GM12878 (cell line): Measurements from ENCODE around the gene DBNL. TPM values are rescaled to one million over a fixed set of nuclear protein-coding genes. Genes with fewer than 3 reads are reported as not detected.

ENCODE experiments used
- ATAC-seq: fragments of 200-7000 bp; cut with Tn5 transposase; 3 replicates; pipeline ENCODE4 v1.9.1; 2020; ENCODE audit warnings: mild to moderate bottlenecking, moderate library complexity
- BruUV-seq: library from RNA; stranded (reverse); fragments of 400-500 nt; replicated peaks from 2 replicates; lab custom pipeline; 2021; lab: Mats Ljungman, UMichigan
- CTCF ChIA-PET: fragments of 300-600 bp; sonication (Branson Sonifier 250); formaldehyde crosslinking; extraction: SDS; loops from one replicate; lab custom pipeline; 2021; ENCODE audit warnings: inconsistent platforms; lab: Yijun Ruan, JAX
- POLR2A ChIA-PET: fragments of 350-600 bp; formaldehyde crosslinking; extraction: SDS; loops from one replicate; lab custom pipeline; 2021; ENCODE audit warnings: inconsistent platforms; lab: Charles Lee
- RAD21 ChIA-PET: fragments of 300-600 bp; sonication (Branson Sonifier 250); formaldehyde crosslinking; loops from one replicate; lab custom pipeline; 2023; ENCODE audit warnings: antibody characterized with exemption; ENCODE audit not compliant: unreplicated experiment; lab: Charles Lee
- SMC1A ChIA-PET: fragments of 300-600 bp; sonication (Branson Sonifier 250); formaldehyde crosslinking; loops from one replicate; lab custom pipeline; 2023; ENCODE audit not compliant: unreplicated experiment, uncharacterized antibody; lab: Charles Lee
- DNase-seq: peaks from one replicate; pipeline ENCODE4 v3.0.0-alpha.2; 2011; ENCODE audit warnings: low read depth, low spot score
- FAIRE-seq: peaks from 3 replicates; lab custom pipeline; 2011; peaks lifted over from hg19 to GRCh38; lab: Jason Lieb, UNC
- H2AFZ ChIP-seq: 2 replicates; pipeline ENCODE4 v1.6.0; 2011; ENCODE audit warnings: low read depth, low read length, control low read depth; ENCODE audit not compliant: control insufficient read depth
- H3K27ac ChIP-seq: 2 replicates; pipeline ENCODE4 v1.5.1; 2011; ENCODE audit warnings: control low read depth; ENCODE audit not compliant: control insufficient read depth, insufficient read depth
- H3K27me3 ChIP-seq, 2 experiments: replicated peaks in 1 of 2; 2 replicates each; pipeline versions ENCODE4 v1.6.0 to v1.6.1; 2011; ENCODE audit warnings: low read length in 1 of 2; ENCODE audit not compliant: control insufficient read depth in 2 of 2, insufficient read depth in 2 of 2
- H3K36me3 ChIP-seq, 2 experiments: 2 replicates each; pipeline ENCODE4 v1.5.1; 2011; ENCODE audit warnings: low read length in 1 of 2; ENCODE audit not compliant: control insufficient read depth in 2 of 2, insufficient read depth in 2 of 2
- H3K4me1 ChIP-seq: 2 replicates; pipeline ENCODE4 v1.6.1; 2011; ENCODE audit warnings: mild to moderate bottlenecking, low read length, moderate library complexity, mixed read lengths; ENCODE audit not compliant: control insufficient read depth, insufficient read depth
- H3K4me2 ChIP-seq: 2 replicates; pipeline ENCODE4 v1.6.0; 2011; ENCODE audit warnings: control low read depth; ENCODE audit not compliant: control insufficient read depth, insufficient read depth
- H3K4me3 ChIP-seq: fragments of 200-600 bp; sonication (generic); 2 replicates; pipeline ENCODE4 v1.5.1; 2016
- H3K79me2 ChIP-seq: 2 replicates; pipeline ENCODE4 v1.6.0; 2011; ENCODE audit warnings: low read length; ENCODE audit not compliant: control insufficient read depth, insufficient read depth
- H3K9ac ChIP-seq: 2 replicates; pipeline ENCODE4 v1.8.0; 2011; ENCODE audit warnings: low read length, control low read depth, mixed read lengths; ENCODE audit not compliant: control insufficient read depth, insufficient read depth
- H3K9me3 ChIP-seq: replicated peaks from 3 replicates; pipeline ENCODE4 v1.5.1; 2011; ENCODE audit warnings: mild to moderate bottlenecking, low read length; ENCODE audit not compliant: control insufficient read depth, insufficient read depth
- H4K20me1 ChIP-seq: 2 replicates; pipeline ENCODE4 v1.6.0; 2011; ENCODE audit not compliant: control insufficient read depth, insufficient read depth
- ATF7 ChIP-seq: fragments of 450-650 bp; IDR thresholded peaks from 2 replicates; pipeline ENCODE4 v1.6.1; 2016; ENCODE audit warnings: low read depth, mild to moderate bottlenecking
- CHD1 ChIP-seq: IDR thresholded peaks from 2 replicates; pipeline ENCODE4 v1.6.1; 2012; ENCODE audit warnings: low read depth, low read length, improper control_type of control experiment
- ETV6 ChIP-seq, 2 experiments: fragments of 450-650 bp in 1 of 2; IDR thresholded peaks in 1 of 2; conservative IDR thresholded peaks in 1 of 2; 2 replicates each; pipeline ENCODE4 v1.6.1; 2014; ENCODE audit warnings: antibody characterized with exemption in 1 of 2, borderline replicate concordance in 1 of 2, low read depth in 1 of 2, mild to moderate bottlenecking in 1 of 2, moderate library complexity in 1 of 2
- HDGF ChIP-seq: fragments of 450-650 bp; IDR thresholded peaks from 2 replicates; pipeline ENCODE4 v1.6.1; 2016; ENCODE audit warnings: antibody characterized with exemption
- IKZF1 ChIP-seq: fragments of 450-650 bp; conservative IDR thresholded peaks from 2 replicates; pipeline ENCODE4 v1.6.1; 2017; ENCODE audit warnings: antibody characterized with exemption, mild to moderate bottlenecking
- JUND ChIP-seq: IDR thresholded peaks from 2 replicates; pipeline ENCODE4 v1.6.1; 2012; ENCODE audit warnings: low read depth, mild to moderate bottlenecking, low read length, improper control_type of control experiment, moderate library complexity
- MLLT1 ChIP-seq: fragments of 450-650 bp; IDR thresholded peaks from 2 replicates; pipeline ENCODE4 v1.6.1; 2016; ENCODE audit warnings: mild to moderate bottlenecking
- MTA2 ChIP-seq: fragments of 450-650 bp; IDR thresholded peaks from 2 replicates; pipeline ENCODE4 v1.6.1; 2016; ENCODE audit warnings: low read depth, mild to moderate bottlenecking, moderate library complexity
- PAX5 ChIP-seq: IDR thresholded peaks from 2 replicates; pipeline ENCODE4 v1.6.1; 2011; ENCODE audit warnings: low read depth, low read length, borderline replicate concordance
- PAX8 ChIP-seq: fragments of 450-650 bp; IDR thresholded peaks from 2 replicates; pipeline ENCODE4 v1.6.1; 2017; ENCODE audit warnings: mild to moderate bottlenecking, moderate library complexity
- POLR2A ChIP-seq: IDR thresholded peaks from 2 replicates; pipeline ENCODE4 v1.6.1; 2011; ENCODE audit warnings: low read depth, mild to moderate bottlenecking, low read length
- RELA ChIP-seq: fragments of 450-650 bp; IDR thresholded peaks from 2 replicates; pipeline ENCODE4 v1.8.0; 2014; ENCODE audit warnings: borderline replicate concordance; ENCODE audit not compliant: partially characterized antibody
- RELB ChIP-seq: fragments of 450-650 bp; IDR thresholded peaks from 2 replicates; pipeline ENCODE4 v1.6.1; 2017; ENCODE audit warnings: low read depth, mild to moderate bottlenecking, moderate library complexity
- RUNX3 ChIP-seq: IDR thresholded peaks from 2 replicates; pipeline ENCODE4 v1.6.1; 2012; ENCODE audit warnings: low read length, inconsistent platforms
- STAT1 ChIP-seq: fragments of 450-650 bp; conservative IDR thresholded peaks from 2 replicates; pipeline ENCODE4 v1.6.1; 2014; ENCODE audit warnings: antibody characterized with exemption, mild to moderate bottlenecking
- YBX1 ChIP-seq: fragments of 450-650 bp; IDR thresholded peaks from 2 replicates; pipeline ENCODE4 v1.6.1; 2016; ENCODE audit warnings: antibody characterized with exemption
- ZNF687 ChIP-seq: fragments of 450-650 bp; IDR thresholded peaks from 2 replicates; pipeline ENCODE4 v1.6.1; 2017; ENCODE audit warnings: mild to moderate bottlenecking, moderate library complexity
- WGBS: methylation state at CpG from one replicate; pipeline ENCODE4 v1.1.6; 2016; ENCODE audit warnings: low lambda C conversion rate; ENCODE audit not compliant: insufficient replicate concordance, insufficient coverage; ENCODE audit errors: missing lambda C conversion rate; 5-methylcytosine and 5-hydroxymethylcytosine counted together
- in situ Hi-C: fragments of 300-500 bp; cut with MboI; formaldehyde crosslinking; loops from 9 replicates; pipeline ENCODE4 v1.14.3; 2018; ENCODE audit warnings: mixed read lengths
- intact Hi-C: fragments of 100-400 bp; cut with micrococcal nuclease; formaldehyde crosslinking; loops from one replicate; pipeline ENCODE4 v1.14.2; 2022; ENCODE audit not compliant: unreplicated experiment
- polyA plus RNA-seq, 11 experiments: library from polyadenylated mRNA; depleted of rRNA in 4 of 11; unstranded in 6 of 11; stranded (reverse) in 5 of 11; fragments of >200 nt; fragmentation: Nextera tagmentation in 4 of 11; fragmentation: Illumina TruSeq in 1 of 11; extraction: Ambion mirVana in 4 of 11; extraction: Trizol in 1 of 11; gene quantifications; 1 replicate in 1 of 11; 2 replicates in 10 of 11; pipeline versions ENCODE4 v1.2.1 to v1.2.3, GENCODE V29; 2011 to 2016; ENCODE audit warnings: inconsistent platforms in 2 of 11, missing spikeins in 2 of 11, low read depth in 1 of 11
- total RNA-seq, 4 experiments: library from RNA; depleted of rRNA in 3 of 4; stranded (reverse); fragments of >200 nt in 3 of 4; fragmentation: Illumina TruSeq in 1 of 4; extraction: Trizol in 1 of 4; gene quantifications; 2 replicates each; pipeline versions ENCODE4 v1.2.1 to v1.2.3, GENCODE V29; 2013 to 2021

DBNL gene
- total and polyA plus RNA-seq, 10 of the 15 experiments (the other 5 are each of a cell fraction or from before 2014, with no cell fraction given), result 4.1 to 179 (median 84.3) TPM

- Histone ChIP-seq H3K4me2 (peak overlapping the region; percentile 96), H2AFZ (no peak overlapping the region), H3K4me1 (peaks cover 15% of the 10 kb centered on the region), H3K9me3 (no peaks in the 10 kb centered on the region), H3K36me3 (peaks cover 12 to 14% of the 10 kb centered on the region in 2 experiments), H3K4me3 (peak overlapping the region; percentile 83; the same call in 1 of the 2 replicates), H3K79me2 (peaks cover 51% of the 10 kb centered on the region), H3K27ac (peak overlapping the region; percentile 88), H4K20me1 (peaks cover 14% of the 10 kb centered on the region), H3K27me3 (no peaks in the 10 kb centered on the region), H3K9ac (peak overlapping the region; percentile 82)
- ChIA-PET SMC1A (interaction anchor here (1.3 kb wide), 1 partner anchor 27 kb away, joined by 4 read pairs; no protein-coding TSS in a partner anchor), RAD21 (interaction anchor here (1.0 kb wide), 1 partner anchor 26 kb away, joined by 3 read pairs; no protein-coding TSS in a partner anchor), CTCF (interaction anchor here (0.6 to 1.1 kb wide), 2 partner anchors 26 to 195 kb away, joined by 3 read pairs; no protein-coding TSS in a partner anchor), POLR2A (interaction anchor here (1.2 to 2.1 kb wide), 2 partner anchors 35 to 155 kb away, joined by 4 to 9 read pairs; partner anchors contain the start of gene YKT6)
- FAIRE-seq, result peak; percentile 80
- intact Hi-C loops, result no loop called here
- 6% methylated on average over 8 of the region's 8 CpGs for WGBS
- DNase-seq, result peak; percentile 76
- in situ Hi-C loops, result no loop called here
- ATAC-seq, result peak; percentile 72
- BruUV-seq, result no TSS peak
- peak; percentile 90 for TF ChIP-seq HDGF
- TF ChIP-seq JUND, result no peak
- TF ChIP-seq RELB, result 0 out of 2 replicates have a peak, but pooled peaks have one; percentile 22
- TF ChIP-seq ETV6 (conservative IDR thresholded peaks at IDR 0.05 in 1 of 2, IDR thresholded peaks at IDR 0.05 in 1 of 2; ENCODE audit: borderline replicate concordance in 1 of 2, low read depth in 1 of 2), result peak in 1 of 2 experiments; percentile 51; a peak in 2 of 4 replicates
- TF ChIP-seq IKZF1, result peak; percentile 62
- TF ChIP-seq RUNX3, result peak; percentile 83
- 0 out of 2 replicates have a peak, but pooled peaks have one; percentile 23 for TF ChIP-seq MLLT1
- TF ChIP-seq YBX1, result no peak
- peak; percentile 52; the same call in 1 of the 2 replicates for TF ChIP-seq PAX5
- no peak for TF ChIP-seq STAT1
- no peak for TF ChIP-seq PAX8
- TF ChIP-seq POLR2A, result 0 out of 2 replicates have a peak, but pooled peaks have one; percentile 44
- TF ChIP-seq RELA, result no peak
- no peak for TF ChIP-seq CHD1
- TF ChIP-seq ZNF687, result no peak
- peak; percentile 26; the same call in 1 of the 2 replicates for TF ChIP-seq ATF7
- TF ChIP-seq MTA2, result peak; percentile 35; the same call in 1 of the 2 replicates
Observed at GRCh38 chr7:44046321-44047061, 2.0 kb downstream of the DBNL start.
